Measurements from ENCODE around the gene PRELID3B.
"Not testable (repeated sequence)": the region's sequence is repeated elsewhere in the genome, so short reads cannot be mapped to it uniquely, and the experiment has no call there.

The PRELID3B gene

DNA sequence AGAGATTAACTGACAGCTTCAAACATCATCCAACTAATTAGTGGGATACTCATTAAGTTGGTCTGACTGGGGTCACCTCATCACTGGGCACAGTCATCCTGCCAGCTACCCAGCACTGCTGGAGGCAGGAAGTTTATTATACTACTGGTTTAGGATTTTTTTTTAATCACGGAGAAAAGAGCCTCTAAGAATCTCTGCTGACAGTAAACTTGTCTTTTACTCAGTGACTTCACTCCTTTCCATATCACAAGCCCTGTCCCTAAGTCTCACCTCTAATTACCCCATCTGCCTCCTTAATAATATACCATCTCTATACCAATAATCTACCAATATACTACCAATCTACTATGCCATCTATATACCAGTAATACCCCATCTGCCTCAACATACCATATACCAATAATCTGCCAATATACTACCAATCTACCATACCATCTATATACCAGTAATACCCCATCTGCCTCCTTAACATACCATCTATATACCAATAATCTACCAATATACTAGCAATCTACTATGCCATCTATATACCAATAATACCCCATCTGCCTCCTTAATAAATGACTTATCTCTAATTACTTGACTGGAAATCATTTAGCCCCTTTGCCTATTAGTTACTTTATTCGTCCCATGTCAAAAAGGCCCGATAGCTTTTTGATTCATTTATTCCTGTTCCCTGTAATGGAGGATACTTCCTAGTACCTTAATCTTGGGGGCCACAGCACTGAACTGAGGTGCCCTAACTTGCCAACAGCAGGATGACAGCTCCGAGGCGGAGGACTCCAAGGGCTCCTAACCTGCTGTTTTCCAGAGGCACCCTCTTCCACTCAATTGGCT lies 15.5 kb downstream of the PRELID3B start:
- DNase-seq (ENCODE audit: low read depth in 2 of 2): no peak

DNA sequence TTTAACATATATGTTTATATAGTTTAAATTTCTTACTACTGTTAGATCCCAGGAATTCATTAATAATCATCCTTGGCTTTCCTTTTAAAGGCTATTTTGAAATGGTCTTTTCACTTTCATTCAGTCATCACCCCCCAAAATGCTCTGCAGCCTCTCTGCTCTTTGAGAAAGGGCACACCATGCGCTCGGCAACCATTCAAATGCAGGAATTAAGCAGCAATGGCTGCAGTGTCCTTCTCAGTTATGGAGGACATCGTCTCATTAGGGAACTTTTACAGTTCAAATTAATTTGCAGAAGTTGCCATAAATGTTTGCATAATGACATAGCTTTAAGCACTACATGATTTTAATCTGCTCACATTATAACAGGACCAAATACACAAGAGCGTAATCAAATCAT lies 17.1 kb downstream of the PRELID3B start:
- DNase-seq (ENCODE audit: low read depth in 2 of 2): no peak

DNA sequence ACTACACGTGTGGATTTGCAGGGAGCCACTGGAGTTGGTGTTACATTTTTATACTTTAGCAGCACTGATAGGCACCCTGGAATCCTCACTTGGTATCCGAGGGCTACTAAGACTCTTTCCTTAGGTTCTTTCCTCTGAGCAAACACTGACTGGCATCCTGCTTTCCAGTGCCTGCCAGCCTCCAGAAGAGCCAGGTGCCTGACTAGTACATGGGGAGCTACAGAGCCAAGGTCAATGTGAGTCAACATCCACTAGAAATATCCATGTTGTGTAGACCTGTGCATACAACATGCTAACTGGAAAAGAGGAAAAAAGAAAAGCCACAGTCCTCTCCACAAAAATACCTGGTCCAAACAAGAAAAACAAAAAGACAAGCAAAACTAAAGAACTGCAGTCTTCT lies 17.5 kb downstream of the PRELID3B start:
- no peak for DNase-seq (ENCODE audit: low read depth in 2 of 2)

DNA sequence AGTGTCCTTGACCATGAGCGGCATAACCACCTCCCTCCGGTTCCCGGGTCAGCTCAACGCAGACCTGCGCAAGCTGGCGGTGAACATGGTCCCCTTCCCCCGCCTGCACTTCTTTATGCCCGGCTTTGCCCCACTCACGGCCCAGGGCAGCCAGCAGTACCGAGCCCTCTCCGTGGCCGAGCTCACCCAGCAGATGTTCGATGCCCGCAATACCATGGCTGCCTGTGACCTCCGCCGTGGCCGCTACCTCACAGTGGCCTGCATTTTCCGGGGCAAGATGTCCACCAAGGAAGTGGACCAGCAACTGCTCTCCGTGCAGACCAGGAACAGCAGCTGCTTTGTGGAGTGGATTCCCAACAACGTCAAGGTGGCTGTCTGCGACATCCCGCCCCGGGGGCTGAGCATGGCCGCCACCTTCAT lies 18.5 kb downstream of the PRELID3B start:
- no peak for DNase-seq (ENCODE audit: low read depth in 2 of 2)

DNA sequence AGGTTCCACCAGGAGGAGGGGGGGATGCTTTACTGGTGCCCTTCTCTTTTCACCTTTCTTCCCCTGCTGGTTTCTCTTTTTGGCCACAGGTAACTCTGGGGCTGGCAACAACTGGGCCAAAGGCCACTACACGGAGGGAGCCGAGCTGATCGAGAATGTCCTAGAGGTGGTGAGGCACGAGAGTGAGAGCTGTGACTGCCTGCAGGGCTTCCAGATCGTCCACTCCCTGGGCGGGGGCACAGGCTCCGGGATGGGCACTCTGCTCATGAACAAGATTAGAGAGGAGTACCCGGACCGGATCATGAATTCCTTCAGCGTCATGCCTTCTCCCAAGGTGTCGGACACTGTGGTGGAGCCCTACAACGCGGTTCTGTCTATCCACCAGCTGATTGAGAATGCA lies 19.0 kb downstream of the PRELID3B start:
- no peak for DNase-seq (ENCODE audit: low read depth in 2 of 2)

DNA sequence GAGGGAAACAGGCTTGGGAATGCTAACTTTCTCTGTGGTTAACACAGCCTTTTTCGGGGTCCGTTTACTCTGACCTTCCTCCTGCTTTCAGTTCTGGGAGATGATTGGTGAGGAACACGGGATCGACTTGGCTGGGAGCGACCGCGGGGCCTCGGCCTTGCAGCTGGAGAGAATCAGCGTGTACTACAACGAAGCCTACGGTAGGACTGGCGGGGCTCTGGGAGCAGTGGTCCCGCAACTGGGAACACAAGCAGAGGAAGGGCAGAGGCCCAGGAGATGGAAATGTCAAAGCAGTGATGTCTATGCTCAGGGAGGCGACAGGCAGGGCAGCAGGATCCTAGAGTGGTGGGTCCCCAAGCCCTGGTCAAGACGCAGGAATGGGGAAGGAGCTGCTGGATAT lies 19.8 kb downstream of the PRELID3B start:
- no peak for DNase-seq (ENCODE audit: low read depth in 2 of 2)

DNA sequence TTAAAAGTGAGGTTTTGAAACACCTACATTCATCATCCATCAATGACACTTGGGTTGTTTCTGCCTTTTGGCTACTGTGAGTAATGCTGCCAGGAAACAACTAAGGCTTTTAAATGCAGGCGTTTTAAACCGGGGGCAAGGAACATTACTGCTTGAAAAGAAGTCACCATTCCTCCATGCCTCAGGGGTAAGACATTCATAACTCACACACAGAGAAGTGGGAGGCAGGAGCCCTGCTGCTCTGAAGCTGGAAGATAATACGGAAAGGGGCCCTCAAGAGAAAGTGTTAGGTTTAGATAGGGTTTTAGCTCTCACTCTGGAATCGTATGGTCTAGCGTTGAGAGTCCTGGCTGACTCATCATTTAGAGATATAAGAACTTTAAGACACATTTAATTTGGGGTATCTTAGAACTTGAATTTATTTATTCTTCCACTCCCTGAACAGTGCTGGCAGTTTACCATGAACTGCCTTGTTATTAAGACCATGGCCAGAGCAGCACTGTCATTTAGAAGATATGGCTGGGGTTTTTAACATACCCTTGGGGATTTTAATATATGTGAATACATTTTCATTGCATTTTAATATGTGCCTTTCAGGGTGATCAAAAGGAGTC lies 21.5 kb downstream of the PRELID3B start:
- DNase-seq (ENCODE audit: low read depth in 2 of 2): no peak

DNA sequence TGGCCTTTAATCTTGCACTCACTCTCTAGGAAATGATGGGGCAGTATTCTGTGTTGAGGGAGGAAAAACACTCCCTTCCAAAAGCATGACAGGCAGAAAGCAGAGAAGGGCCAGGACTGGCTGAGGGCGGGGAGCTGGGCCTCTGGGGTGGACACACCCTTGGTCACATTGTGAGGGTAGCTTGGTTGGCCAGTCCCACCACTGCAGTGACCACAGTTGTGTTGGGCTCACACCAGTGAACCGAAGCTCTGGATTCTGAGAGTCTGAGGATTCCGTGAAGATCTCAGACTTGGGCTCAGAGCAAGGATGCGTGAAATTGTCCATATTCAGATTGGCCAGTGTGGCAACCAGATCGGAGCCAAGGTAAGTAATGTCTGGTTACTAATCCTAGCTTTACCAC lies 23.4 kb downstream of the PRELID3B start, which contains the start of gene TUBB1:
TUBB1 (plus strand) TSS at position 213 of the 400 bp plus-strand sequence; CDS start at position 307, 94 bp downstream.
- DNase-seq (ENCODE audit: low read depth in 2 of 2): no peak

DNA sequence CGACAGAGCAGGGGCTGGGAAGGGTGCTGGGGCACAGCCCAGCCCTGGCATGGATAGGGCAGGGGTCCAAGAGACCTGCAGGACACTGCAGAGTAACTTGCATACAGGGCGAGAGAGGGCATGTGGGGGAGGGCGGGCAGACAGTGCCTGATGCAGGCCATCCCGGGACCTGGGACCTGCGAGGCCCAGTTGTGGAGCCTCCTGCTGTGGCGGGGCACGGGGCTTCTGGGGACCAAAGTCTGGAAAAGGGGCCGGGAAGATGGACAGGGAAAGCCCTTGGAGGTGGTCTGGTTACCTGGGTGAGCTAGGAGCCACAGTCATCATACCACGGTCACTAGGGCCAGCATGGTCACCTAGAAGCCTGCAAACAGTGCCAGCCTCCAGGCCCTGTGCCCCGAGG lies 23.8 kb downstream of the PRELID3B start:
- no peak for DNase-seq (ENCODE audit: low read depth in 2 of 2)

DNA sequence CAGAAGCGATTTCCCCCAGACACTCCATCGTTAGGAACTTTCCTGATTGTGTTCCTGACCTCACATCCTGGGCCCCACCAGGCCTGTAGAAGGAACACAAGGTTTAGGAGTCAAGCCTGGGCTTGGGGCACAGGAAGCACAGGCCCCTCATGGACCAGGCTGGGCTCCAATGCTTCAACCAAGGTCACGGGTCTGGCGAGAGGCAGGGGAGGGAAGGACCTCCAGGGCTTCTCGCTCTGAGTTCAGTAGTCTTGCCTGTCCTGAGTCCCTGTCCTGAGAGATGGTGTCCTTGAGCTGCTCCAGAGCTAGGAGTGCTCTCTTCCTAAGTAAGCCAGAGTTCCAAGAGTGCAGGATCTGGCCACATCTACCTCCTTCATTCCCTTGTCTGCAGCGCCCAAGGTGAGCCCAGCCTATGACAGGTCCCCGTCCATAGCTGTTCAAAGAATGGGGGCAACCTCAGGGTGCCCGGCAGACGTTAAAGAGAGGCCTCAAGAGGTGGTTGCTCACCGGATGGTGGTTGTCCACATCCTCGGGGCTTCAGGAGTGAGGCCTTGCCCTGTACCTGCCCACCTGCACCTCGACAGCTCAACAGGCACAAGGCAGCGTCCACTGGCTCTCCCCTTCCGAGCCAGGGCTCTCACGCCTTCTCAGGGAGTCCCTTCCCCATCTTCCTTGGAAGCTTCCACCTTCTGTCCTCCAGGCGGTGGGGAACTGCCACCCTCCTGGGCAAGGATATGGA lies 24.9 kb downstream of the PRELID3B start:
- DNase-seq (ENCODE audit: low read depth in 2 of 2): no peak

DNA sequence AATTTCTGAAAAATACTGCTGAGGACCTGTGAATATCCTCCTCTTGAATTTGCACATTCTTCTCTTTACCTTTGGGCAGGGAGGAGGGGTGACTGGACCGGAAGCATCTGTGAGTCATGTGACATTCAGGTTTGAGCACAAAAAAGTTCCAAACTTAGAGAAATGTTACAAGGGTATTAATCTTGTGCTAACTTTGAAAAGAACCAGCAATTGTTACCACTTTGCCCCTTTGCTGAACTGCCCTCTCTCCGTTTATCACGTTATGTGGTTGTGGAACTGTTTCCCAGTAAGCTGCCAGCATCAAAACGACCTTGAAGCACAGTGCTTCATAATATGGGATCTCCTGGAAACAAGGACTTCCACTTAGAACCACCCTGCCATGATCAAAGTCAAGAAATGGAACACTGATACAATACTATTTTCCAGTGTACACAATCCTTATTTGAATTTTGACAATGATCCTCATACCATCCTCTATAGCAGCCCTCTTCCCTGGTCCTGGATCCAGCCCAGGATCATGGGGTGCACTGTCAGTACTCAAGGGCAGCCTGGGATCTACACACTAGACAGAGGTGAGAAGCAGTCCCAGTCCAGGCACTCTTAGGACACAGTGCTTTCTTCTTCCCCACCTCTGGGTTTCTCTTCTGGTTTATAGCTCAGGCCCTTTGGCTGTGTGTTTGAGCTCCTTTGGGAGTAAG lies 25.6 kb downstream of the PRELID3B start:
- DNase-seq (ENCODE audit: low read depth in 2 of 2): no peak

DNA sequence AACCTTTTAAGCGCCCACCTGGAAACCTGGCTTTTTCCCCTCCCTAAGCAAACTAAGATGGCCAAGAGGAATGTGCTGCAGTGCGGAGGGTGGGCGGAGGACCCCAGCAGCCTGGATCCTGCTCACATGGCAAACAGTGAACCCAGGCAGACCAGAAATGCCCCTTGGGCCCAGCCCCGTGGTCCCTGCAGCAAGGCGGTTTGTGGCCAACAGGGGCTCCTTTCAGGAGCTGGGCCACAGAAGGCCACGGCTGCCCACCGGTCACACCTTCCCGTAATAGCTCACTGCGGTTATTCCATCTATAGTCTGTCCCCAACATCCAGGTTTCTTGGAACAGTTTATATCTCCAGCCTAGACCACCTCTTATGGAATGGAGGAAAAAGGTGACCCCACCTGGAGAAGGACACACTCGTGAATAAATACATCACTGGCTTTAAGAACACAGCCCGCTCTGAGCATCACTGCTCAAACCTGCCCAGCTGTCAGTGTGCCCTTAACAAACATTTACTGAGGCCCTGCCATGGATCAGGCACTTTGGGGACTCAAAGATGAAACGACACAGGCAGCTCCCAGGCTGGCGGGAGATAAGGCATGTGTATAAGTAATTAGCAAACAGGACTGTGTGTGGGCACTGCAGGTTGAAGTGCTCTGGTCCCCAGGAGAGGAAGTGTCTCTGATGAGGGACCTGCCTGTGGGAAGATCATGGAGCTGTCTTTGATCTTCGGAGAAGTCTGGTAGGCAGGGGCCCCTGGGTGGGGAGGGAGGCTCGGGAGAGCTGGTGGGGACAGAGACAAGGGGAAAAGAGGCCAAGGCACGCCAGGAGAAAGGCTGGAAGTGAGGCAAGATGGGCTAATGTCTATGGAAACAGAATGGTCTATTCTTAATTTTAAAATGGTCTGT lies 26.5 kb downstream of the PRELID3B start:
- no peak for DNase-seq (ENCODE audit: low read depth in 2 of 2)

DNA sequence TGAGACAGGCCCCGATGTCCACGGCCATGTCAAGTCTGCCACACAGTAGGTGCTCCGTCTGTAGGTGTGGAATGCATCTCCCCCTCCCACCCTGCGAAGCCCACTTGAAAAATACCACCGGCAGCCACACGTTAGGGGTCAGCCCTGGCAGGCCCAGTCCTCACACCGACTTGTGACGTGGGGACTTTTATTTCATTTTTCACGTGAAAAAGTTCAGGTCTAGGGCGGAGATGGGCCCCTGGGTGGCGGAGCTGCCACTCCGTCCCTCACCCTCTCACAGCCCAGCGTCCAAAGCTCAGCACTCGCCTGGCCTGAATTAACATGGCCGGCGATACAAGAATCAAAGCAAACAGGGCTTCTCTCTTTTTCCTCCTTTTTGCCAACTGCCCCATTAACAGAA lies 27.2 kb downstream of the PRELID3B start:
- no peak for DNase-seq (ENCODE audit: low read depth in 2 of 2)

DNA sequence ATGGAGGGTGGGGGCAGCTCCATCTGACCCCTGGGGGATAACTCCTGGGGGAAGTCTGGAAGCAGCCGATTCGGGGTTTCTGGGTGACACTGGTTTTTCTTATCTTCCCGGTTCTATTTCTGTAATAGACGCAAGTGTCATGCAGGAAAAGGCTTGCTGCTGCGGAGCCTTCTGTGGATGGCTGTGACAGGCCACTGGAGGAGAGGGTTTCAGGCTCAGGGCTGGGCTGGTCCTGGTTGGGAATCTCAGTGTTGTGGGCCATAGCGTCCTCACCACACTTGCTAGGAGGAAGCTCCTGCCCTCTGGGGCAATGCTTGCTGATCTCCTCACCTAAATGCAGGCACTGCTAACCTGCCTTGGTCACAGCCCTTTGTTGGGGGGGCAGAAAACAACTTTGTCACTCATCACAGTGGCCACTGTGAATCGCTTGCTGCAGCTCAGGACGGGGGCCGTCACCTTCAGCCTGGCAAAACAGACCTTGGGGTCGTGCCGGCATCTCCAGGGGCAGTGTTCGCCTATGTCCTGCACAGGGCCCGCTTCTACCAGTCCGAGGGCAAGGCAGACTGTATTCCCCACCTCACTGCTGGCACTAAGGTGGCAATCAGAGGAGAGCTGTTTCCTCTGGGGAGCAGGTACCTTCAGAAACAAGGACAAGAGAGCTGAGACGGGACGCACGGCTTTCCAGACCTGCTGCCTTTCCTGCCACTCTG lies 27.8 kb downstream of the PRELID3B start:
- no peak for DNase-seq (ENCODE audit: low read depth in 2 of 2)

DNA sequence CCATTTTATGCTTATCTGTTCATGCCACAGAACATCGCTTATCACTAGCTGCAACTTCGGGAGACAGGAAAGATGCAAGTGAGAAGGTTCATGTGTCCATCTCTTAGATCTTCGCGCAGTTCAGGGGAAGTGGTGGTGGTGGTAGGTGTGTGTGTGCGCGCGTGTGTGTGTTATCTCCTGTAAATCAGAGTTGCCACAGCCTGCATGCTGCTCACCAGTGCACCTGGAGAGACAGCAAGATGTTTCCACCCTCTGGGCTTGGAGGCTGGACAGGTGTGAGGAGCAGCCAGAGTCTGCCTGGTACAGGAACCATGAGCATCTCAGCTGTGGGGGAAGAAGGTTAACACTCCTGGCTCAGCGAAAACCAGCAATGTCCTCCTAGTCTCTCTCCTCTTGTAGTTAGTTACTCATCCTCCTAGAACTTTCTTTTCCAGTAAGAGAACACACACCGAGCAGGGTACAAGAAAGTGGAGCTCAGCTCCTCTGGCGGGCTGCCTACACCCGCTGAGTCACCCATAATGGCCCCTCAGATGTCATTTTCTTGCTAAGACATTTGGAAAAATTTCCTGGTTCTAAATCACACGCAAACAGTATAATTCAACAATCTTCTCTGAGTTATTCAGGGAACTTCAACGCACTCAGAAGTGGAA lies 28.5 kb downstream of the PRELID3B start:
- no peak for DNase-seq (ENCODE audit: low read depth in 2 of 2)

DNA sequence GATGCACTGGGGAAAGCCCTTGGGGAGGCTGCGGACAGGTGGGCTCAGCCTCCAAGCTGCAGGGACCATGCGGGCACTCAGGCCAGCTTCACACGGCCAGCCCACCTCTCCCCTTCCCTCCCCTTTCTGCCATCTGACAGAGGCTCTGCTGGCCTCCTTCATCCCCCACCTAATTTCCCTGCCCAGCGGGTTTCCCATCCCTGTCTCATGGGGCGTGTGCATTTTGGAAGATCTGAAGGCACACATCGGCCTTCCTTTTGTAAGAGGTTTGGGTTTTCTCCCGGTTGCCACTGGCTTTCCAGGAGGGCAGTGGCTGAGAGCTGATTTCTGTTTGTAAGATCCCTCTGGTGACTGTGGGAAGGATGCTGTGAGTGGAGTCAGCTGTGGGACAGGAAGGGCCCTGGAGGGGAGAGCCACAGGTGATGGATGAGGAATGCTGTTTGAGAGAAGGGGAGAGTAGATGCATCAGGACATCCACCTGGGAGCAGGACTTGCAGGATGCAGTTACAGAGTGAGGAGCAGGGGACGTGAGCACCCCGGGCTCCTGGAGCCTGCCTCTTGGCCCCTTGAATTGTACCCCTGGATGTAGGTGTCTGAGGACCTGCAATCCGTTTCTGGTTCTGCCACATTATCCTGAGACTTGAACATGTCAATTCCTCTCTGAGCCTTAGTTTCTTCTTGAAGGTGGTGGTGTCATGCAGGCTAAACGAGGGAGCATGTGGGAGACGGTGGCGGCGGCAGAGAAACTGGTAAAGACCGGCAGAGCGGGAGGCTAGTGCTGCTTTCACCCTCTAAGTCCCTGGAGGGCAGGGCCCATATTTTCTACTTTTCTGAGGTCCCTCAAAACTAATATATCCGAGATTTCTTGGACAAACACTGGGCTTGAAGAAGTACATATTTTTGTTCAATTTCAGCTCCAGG lies 29.3 kb downstream of the PRELID3B start:
- DNase-seq (ENCODE audit: low read depth in 2 of 2): no peak

DNA sequence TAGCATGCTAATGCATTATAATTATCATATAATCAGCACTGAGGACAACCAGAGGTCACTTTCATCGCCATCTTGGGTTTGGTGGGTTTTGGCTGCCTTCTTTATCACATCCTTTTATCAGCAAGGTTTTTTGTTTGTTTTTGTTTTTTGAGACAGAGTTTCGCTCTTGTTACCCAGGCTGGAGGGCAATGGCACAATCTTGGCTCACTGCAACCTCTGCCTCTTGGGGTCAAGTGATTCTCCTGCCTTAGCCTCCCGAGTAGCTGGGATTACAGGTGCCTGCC lies 30.8 kb downstream of the PRELID3B start:
- DNase-seq (ENCODE audit: low read depth in 2 of 2): not testable (repeated sequence)

DNA sequence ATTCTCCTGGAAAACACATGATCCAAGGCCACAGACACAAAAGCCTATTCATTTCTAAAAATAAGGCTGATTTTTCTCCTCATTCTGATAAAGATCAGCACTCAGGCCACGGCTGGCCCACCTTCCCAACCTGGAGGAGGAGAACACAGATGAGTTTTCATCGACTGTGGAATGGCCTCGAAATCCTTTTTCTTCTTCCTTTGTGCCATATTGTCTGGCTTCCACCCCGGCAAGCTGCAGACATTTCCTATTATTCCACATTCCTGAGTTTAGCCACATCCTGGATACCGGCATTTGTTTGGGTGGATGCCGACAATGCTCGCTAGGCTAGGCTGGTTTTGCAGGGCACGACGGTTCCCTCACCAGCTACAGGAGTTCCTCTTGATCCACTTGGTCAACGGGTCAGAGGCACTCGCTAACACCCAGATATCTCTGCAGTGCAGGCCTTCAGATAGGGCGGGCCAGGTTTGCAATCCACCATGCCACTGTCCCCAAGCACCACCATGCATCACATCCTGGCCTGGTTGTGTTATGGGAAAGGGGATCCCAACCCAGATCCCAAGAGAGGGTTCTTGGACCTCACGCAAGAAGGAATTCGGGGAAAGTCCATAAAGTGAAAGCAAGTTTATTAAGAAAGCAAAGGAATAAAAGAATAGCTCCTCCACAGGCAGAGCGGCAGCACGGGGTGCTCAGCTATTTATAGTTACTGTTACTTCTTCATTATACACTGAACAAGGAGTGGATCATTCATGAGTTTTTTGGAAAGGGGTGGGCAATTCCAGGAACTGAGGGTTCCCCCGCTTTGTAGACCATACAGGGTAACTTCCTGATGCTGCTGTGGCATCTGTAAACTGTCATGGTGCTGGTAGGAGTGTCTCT lies 31.4 kb downstream of the PRELID3B start:
- DNase-seq (ENCODE audit: low read depth in 2 of 2): no peak

All from activated CD8-positive, alpha-beta memory T cell treated with anti-CD3 and anti-CD28 coated beads for 4 hours (primary cell).